Stomach (tissue), 4 donors: Measurements from ENCODE around the gene MAGI1.

ENCODE experiments used
- EP300 ChIP-seq: sonication (generic); formaldehyde crosslinking; IDR thresholded peaks from one replicate; pipeline ENCODE4 v1.6.1; 2017; ENCODE audit warnings: antibody characterized with exemption
- POLR2A ChIP-seq, 4 donors: fragments of 450-650 bp; IDR thresholded peaks; one replicate each; pipeline ENCODE4 v1.6.1; 2016; ENCODE audit warnings: antibody characterized with exemption in 4 of 4, control low read depth in 2 of 4, mild to moderate bottlenecking in 1 of 4, moderate library complexity in 1 of 4
- POLR2AphosphoS5 ChIP-seq, 3 donors: sonication (generic); formaldehyde crosslinking; IDR thresholded peaks; one replicate each; pipeline ENCODE4 v1.6.1; 2016; ENCODE audit warnings: antibody characterized with exemption in 3 of 3
- TF ChIP-seq, protein P1 (sequence below), 7 experiments: fragments of 450-650 bp in 4 of 7; fragments of 200-600 bp in 3 of 7; sonication (generic) in 3 of 7; IDR thresholded peaks; one replicate each; pipeline ENCODE4 v1.5.1; 2016 to 2019; ENCODE audit warnings: antibody characterized with exemption in 7 of 7, control low read depth in 2 of 7, mild to moderate bottlenecking in 1 of 7

DNA sequence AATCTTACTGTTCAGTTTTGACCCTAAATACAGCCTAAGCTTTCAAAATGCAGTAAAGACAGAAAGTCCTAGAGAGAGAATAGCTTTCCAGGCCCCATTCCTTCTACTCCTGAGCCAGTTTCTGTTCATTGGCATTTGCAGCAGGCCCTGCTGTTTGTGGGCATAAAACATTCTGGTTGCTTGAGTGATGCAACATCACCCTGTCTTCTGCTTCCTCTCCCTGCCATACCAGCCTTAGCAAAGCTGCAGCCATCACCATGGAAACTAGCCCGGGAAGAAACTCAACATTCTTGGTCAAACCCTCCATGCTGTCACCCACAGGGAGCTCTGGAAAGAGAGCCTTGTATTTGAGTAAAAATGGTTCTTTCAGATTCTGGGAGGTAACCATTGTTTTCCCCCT lies 325.7 kb downstream of the MAGI1 start:
- TF ChIP-seq POLR2AphosphoS5 (IDR thresholded peaks at IDR 0.05) (no peak), EP300 (no peak), POLR2A (IDR thresholded peaks at IDR 0.05) (no peak)
- TF ChIP-seq, protein P1, sequence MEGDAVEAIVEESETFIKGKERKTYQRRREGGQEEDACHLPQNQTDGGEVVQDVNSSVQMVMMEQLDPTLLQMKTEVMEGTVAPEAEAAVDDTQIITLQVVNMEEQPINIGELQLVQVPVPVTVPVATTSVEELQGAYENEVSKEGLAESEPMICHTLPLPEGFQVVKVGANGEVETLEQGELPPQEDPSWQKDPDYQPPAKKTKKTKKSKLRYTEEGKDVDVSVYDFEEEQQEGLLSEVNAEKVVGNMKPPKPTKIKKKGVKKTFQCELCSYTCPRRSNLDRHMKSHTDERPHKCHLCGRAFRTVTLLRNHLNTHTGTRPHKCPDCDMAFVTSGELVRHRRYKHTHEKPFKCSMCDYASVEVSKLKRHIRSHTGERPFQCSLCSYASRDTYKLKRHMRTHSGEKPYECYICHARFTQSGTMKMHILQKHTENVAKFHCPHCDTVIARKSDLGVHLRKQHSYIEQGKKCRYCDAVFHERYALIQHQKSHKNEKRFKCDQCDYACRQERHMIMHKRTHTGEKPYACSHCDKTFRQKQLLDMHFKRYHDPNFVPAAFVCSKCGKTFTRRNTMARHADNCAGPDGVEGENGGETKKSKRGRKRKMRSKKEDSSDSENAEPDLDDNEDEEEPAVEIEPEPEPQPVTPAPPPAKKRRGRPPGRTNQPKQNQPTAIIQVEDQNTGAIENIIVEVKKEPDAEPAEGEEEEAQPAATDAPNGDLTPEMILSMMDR (IDR thresholded peaks at IDR 0.05): no peak
